NAMALWA (cell line): ENCODE data around the gene LGALS4.
A peak's percentile ranks its signal among the peaks of the same experiment; 100 is the strongest.
"Not testable (repeated sequence)": the region's sequence is repeated elsewhere in the genome, so short reads cannot be mapped to it uniquely, and the experiment has no call there.

Experiments used
- DNase-seq: peaks from one replicate; pipeline ENCODE4 v3.0.0-alpha.2; 2015; ENCODE audit warnings: low spot score

The LGALS4 gene

DNA sequence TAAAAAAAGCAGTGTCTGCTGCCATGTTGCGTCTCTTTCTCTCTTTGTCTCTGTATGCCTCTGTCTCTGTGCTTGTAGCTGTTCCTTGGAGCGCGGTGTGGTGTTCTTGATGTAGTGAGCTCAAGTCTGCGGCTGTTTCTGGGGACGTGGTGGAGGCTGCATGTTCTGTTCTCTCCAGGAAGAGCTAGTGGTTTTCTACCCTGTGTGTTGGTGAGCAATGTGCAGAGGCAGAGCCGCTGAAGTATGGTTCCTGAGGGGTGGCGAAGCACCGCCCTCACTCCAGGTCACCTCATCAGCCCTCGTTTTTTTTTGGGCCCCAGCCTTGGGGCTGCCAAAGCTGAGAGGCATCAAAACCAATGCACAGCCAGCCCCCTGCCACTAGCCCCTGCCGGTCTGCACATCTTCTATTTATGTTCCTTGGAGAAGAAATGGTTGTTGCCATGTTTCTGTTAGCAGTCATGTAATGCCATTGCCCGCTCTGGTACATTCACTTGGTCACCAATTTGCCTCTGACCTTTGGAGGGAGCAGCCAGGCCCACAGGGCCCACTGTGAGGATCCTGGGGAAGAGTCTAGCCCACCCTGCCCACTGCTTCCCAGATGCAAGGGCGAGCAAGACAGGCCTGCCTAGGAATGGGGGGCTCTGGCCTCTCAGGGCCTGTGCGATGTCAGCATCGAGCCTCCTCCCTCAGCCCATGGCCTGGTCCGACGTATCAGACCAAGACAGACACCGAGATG, 29.9 kb upstream of the LGALS4 start:
- no peak for DNase-seq

DNA sequence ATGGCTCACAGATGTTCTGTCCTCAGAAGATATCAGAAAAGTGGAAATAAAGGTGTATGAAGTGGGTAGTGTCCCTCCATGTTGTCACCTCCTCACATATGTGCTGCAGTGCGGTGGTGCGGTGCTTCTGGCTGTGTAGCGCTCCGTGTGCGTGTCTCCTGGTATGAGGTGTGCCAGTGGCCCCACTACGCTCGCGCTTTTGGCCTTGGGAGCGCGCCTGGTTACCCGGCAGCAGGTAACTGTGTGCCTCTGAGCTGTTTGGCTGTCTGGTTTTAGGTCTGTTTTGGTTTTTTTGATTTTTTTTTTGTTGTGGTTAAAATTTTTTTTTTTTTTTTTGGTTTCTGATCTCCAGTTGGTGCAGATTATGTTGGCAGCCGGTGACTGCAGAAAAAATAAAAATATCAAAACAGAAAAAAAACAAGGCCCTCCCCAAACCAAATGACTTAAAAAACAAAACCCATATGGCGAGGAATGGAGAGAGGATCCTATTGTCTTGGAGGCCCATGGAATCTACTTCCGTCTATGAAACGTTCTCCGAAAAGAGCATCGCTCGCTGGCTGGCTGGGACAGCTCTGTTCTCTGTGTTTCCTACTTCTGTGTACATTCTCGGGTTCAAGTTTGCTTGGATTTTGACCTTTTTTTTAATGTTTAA, 29.2 kb upstream of the LGALS4 start:
- no peak for DNase-seq

DNA sequence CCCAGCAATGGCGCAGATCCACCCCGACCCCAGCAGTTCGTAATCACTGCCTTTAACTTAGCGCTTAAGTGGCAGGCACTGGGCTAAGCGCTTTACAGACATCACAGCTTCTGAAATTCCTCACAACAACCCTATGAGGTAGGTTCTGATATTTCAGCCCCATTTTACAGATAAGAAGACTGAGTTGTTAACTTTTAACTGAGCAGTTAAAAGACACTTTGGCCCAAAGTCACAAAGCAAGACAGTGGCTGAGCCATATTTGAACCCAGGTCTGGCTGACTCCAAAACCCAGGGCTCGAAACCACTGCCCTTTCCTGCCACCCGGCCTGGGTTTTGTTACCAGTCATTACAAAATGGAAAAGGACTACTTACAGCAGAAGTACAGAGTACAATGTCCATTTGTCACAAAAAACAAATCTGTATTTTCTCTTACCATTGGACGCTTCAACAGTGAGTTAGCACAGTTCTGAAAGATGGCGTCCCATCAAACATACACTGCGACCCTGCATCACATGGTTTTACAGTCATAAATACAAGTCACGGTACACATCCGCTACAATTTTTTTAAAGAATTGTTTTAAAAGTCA, 28.5 kb upstream of the LGALS4 start:
- no peak for DNase-seq

DNA sequence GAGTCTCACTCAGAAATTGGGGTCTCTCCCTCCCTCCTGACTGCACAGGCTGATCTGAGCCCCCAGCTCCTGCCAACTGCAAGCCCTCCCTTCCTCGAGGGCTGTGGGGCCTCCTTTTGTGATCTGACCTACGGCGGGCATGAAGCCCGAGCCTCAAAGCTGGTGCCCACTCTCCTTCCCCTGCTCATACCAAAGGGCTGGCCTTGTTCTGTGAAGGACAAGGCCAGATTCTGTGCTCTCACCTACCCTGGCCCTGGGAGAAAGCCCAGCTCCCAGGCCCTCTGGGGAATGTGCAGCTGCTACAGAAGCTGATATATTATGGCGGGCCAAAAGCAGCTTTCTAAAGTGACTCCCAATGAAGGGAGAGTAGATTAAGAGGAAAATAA, 27.8 kb upstream of the LGALS4 start:
- DNase-seq = no peak

DNA sequence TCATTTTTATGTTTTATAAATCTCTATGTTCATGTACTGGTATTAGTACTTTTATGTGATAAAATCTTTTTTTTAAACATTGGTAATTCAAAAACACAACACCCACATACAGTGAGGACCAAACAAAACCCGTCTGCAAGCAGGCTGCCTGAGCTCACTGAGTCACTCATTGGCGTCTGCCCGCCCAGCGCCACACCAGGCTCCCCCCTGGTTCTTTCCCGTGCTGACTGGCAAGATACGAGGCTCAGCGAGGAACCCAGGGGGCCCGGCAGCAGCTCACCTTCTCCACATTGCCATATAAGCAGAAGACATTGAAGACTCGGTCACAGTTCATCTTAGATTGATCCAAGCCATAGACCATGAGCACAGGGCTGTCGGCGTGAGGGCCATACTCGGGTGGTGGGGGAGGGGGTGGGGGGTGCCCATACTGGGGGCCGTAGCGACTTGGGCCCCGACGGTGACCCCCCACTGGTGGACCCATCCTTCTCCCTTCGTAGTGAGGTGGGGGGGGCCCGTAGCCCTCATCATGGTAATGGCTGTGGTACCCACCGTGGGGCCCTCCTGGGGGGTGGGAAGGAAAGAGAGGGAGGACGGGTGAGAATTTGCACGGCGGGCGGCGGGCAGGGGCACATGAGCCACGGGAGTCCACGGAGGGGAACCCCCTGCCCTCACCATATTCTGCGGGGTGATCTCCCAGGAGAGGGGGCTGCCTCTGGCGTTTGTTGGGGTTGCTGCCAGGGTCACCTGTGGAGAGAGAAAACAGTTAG, 27.3 kb upstream of the LGALS4 start:
- no peak for DNase-seq

DNA sequence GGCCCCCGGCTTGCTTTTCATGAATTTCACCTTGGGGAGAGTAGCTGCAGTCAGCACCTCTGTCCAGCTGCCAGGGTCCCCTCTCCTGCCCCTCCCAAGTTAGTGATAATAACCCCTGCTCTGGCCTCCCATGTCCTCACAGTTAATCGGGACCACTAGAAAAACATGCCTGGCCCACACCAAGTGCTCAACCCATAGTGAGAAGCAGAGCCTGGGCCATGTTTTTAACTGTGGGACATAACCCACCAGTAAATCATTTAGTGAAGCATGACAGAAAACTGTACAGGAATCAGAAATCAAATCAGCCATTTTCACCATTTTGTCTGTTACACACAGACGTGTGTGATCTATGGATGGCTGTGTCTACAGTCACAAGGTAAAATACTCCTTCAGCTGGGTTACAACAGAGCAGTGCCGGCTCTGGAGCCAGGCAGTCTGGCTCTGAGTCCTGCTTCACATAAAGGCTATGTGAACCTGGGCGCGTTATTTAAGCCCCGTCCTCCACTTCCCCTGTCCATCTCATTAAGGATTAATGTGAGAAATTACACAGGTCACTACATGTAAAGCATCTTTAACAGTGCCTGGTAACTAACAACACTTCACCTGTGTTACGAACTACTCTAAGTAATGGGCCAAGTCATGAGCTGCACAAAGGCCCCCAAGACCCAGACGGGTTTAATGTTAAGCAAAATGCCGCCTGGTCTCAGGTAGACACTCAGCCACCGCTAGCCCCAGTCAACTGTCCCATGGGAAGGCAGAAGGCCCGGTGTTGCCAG, 26.4 kb upstream of the LGALS4 start:
- no peak for DNase-seq

DNA sequence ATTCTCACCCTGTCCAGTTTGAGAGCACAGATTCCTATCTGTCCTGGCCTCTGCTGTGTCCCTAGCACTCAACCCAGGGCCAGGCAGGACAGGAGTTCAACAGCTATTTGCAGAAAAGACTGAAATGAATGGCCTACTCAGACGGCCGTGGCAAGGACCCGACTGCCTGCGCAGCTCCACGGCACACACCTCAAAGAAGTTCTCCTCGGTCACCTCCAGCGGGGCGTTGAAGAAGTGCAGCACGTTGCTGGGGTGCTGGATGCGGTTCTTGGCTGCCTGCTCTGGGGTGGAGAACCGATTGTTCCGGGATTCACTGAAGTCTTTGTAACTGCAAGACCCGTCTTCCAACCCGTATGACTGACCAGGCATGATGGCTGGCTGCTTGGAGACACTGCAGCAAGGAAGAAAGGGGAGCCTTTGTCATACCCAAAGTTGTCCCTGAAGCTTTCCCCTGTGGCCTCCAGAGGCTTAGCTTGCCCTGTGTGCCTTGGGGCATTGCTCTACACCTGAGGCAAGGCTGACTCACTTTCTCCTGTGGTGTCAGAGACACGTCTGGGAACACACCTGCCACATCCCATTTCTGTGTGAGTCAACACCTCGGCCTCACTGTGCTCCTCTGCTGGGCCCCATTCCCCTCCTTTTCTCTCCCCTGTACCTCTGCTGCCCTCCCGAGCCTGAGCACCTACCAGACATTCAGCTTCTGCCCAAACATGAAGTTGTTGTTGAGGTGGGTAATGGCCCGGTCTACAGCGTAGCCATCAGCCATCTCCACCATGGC, 25.7 kb upstream of the LGALS4 start:
- no peak for DNase-seq

DNA sequence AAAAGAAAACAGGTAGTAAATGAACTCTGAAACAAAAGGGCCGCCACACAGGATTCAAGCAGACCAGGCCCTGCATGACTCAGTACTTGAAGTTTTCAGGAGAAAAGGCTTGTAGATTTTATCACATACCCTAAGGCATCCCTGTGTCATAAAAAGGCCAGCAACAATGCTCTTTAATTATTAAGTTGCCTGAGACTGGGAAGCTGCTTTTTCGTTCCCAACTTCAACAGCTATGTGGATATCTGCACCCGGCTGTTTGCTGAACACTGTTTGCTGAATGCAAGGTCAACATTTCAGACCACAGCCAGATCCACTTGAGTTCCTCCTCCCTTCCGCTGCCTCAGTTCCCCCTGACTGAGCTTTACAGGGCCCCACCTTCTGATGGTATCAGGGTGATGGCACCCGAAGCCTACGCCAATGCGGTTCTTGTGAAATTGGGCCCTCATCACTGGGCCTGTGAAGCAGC, 24.9 kb upstream of the LGALS4 start:
- no peak for DNase-seq

DNA sequence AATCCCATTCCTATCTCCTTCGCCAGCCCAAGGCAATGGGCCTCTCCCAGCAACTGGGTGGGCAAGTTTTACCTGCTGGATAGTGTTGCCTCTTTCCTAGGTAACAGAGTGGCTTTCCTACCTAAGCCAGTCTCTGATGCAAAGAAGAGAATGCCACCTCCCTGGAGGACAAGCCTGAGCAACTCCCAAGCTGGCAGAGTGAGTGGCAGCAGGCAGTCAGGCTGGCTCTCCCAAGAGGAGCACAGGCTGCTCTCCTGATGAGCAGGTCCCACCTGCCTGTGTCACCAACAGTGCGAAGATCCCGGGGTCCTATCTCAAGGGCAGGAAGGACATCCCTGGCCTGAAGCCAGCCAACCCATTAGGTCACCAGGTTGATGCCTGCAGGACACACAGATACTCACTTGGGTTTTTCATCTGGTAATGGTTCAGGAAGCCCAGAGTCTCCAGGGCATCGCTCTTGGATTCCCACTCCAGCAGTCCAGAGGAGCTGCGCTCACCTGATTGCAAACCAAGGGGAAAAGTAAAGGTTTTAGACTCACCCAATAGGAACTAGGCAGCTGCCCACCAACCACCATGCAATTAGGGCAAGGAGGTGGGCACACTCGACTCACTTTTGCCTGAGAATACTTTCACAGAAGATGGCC, 24.4 kb upstream of the LGALS4 start:
- DNase-seq = no peak

DNA sequence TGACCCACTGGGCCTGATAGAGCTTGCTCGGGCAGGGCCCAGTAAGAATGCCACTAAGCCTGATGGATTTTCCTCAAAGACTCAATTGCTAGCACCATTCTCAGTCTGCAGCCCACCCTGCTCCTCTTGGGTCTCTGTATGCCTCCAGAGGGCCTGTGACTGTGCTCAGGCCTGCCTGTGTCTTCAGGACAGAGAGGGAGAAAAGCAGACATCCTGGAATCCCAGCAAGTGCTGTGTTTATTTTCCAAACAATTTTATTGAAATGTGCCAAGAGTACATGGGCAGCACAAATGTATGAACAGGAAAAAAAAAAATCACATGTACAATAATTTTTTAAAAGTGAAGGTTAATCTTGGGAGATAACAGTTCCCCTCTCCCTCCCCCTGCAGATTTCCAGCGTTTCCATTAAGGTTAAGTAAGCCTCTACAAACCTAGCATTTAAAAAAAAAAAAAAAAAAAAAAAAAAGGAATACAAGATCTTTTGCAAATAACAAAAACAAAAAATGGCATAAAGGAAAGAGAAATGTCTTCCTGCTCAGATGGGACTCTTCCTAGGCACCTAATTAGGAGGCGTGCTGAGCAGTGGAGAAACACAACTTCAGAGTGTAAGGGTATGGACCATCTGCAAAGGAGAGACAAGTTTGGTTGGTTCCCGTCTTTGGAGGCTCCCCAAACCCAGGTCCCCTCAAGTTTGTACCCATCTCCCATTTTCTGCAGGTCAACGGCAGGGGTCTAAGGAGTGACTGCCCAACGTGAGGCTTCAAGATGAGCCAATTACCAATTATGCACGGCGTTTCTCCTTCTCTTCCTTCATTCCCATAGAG, 23.6 kb upstream of the LGALS4 start:
- peak; percentile 11 for DNase-seq

DNA sequence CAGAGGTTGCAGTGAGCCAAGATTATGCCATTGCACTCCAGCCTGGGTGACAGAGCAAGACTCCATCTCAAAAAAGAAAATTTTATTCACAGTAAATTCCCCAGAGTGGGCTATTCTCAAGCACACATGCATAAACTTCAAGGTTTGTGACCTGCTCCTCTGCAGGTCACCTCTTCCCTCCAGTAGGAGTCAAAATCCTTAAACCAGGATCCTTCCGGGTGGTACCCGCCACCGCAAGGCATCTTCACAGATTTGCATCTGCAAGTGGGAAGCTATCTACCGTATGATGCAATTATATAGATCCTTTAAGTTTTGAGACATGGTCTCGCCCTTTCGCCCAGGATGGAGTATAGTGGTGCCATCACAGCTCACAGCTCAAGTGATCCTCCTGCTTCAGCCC, 21.8 kb upstream of the LGALS4 start:
- no peak for DNase-seq

DNA sequence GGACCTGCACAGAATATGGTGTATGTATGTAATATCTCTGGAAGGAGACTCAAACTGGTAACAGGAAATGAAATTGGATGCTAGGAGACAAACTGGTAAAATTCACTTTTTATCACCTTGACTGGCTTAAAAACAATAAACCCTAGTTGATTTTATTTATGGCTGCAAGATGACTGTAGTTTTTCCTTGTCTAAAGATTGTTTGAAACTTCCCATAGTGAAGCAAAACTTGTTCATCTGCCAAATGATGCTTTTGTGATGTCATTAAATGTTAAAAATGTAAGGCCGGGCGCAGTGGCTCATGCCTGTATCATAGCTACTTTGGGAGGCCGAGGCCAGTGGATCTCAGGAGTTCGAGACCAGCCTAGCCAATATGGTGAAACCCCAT, 21.4 kb upstream of the LGALS4 start:
- no peak for DNase-seq

DNA sequence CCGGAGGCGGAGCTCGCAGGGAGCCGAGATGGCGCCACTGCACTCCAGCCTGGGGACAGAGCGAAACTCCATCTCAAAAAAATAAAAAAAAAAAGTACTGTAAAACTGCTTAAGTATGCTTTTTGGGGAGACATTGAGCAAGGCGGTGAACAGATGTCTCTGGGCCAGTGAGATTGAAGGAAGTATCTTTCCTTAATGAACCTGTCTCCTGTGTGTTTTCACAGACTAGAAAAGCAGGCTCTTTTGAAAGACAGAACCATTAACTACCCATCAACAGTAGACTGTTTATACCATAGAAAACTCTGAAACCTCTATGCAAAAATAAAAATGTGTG, 20.3 kb upstream of the LGALS4 start:
- no peak for DNase-seq

DNA sequence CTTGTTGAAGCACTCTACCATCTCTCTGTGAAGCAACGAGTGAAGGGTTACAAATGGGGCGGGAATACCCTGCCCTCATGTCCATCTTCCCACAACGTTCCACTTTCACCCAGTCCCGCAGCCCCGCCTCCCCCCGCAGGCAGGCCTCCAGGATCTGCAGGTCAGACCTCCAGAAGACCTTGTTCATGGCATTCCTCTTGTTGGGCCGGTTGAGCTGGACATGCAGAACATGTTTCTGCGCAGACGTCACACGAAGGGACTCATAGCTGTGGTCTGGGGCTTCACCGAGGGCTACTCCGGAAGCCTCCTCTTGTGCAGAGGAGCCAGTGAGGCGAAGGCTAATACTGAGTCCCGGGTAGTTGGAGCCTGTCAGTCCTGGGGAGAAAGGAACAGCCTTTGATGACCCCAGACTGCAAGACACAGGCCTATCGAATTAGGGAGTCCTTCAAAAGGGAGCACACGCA, 18.4 kb upstream of the LGALS4 start:
- peak; percentile 45 for DNase-seq

DNA sequence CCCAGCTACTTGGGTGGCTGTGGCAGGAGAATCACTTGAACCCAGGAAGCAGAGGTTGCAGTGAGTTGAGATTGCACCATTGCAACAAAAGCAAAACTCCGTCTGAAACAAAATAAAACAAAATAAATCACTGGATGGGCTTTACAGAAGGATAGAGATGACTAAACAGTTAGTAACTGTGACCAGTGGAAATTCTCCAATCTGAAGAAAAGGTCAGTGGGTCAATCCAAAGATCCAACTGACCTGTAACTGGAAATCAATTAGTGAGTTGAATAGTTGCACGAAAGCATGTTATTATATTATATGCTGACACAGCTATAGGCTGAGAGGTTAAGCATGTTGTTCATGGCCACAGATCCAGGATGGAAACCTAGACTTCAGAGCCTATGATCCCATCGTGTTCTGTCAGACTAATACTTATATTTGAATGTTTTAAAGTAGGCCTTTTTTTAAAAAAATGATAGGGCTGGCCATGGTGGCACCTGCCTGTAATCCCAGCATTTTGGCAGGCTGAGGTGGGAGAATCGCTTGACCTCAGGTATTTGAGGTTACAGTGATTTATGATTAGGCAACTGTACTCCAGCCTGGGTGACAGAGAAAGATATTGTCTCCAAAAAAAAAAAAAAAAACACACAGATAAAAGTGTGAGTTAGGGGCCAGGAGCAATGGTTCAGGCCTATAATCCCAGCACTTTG, 17.4 kb upstream of the LGALS4 start:
- no peak for DNase-seq

DNA sequence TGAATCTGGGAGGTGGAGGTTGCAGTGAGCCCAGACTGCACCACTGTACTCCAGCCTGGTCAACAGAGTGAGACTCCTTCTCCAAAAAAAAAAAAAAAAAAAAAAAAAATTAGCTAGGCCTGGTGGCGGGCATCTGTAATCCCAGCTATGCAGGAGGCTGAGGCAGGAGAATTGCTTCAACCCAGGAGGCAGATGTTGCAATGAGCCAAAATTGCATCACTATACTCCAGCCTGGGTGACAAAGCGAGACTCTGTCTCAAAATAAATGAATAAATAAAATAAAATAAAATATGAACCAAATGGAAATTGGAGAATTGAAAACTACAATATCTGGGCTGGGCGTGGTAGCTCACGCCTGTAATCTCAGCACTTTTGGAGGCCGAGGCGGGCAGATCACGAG, 16.5 kb upstream of the LGALS4 start:
- DNase-seq = not testable (repeated sequence)

DNA sequence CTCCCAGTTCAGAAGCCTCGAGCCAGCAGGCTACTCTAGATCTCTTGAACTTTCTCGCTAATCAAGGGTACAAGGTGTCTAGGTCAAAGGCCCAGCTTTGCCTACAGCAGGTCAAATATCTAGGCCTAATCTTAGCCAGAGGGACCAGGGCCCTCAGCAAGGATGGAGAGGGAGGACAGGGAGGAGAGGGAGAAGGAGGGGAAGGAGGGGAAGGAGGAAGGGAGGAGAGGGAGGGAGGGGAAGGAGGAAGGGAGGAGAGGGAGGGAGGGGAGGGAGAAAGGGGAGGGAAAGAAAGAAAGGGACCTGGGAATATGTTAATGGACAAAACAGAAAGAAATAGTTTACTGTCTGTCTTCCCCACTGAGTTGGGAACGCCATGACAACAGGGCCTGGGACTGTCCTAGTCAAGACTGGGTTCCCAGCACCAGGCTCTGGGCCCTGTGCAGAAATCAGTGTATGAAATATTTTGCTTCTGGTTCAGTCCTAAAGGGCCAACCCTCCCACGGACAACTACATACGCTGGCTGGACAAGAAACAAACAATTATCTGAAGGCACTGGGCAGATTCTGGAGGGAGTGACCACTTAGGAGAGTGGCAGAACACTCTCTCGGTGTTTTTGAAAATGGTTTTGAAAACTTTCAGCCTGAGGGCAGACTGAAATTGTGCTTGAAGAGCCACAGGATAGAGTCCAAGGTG, 14.3 kb upstream of the LGALS4 start:
- DNase-seq = no peak

DNA sequence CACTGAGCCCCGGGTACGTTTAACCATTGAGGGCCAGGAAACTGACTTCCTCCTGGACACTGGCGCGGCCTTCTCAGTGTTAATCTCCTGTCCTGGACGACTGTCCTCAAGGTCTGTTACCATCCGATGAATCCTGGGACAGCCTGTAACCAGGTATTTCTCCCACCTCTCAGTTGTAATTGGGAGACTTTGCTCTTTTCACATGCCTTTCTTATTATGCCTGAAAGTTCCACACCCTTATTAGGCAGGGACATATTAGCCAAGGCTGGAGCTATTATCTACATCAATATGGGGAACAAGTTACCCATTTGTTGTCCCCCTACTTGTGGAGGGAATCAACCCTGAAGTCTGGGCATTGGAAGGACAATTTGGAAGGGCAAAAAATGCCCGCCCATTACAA, 13.2 kb upstream of the LGALS4 start:
- DNase-seq = not testable (repeated sequence)
